Activated B cell treated with CpG ODN at 0.5 μM for 24 hours (primary cell): ENCODE data around the gene CAMTA1. TPM values are rescaled to one million over a fixed set of nuclear protein-coding genes. Genes with fewer than 3 reads are reported as not detected.

Experiments used
- ATAC-seq: fragments of 200-7000 bp; cut with Tn5 transposase; one replicate; pipeline ENCODE4 v1.10.0; 2021; ENCODE audit warnings: low read depth, mild to moderate bottlenecking, moderate library complexity
- CTCF ChIA-PET: fragments of 350-600 bp; sonication (Branson Sonifier 250); formaldehyde crosslinking; loops from one replicate; lab custom pipeline; 2021; ENCODE audit warnings: antibody characterized with exemption; lab: Charles Lee
- POLR2A ChIA-PET: fragments of 350-600 bp; sonication (Branson Sonifier 250); formaldehyde crosslinking; loops from one replicate; lab custom pipeline; 2021; ENCODE audit warnings: antibody characterized with exemption; lab: Charles Lee
- DNase-seq: peaks from one replicate; pipeline ENCODE4 v3.0.0; 2022
- H3K27ac Mint-ChIP-seq: one replicate; pipeline ENCODE4 v1.8.0; 2020; ENCODE audit warnings: mixed read lengths
- H3K27me3 Mint-ChIP-seq: one replicate; pipeline ENCODE4 v1.8.0; 2021; ENCODE audit warnings: mixed read lengths
- H3K36me3 Mint-ChIP-seq: one replicate; pipeline ENCODE4 v1.8.0; 2021; ENCODE audit warnings: low read depth, mixed read lengths
- H3K4me1 Mint-ChIP-seq: one replicate; pipeline ENCODE4 v1.8.0; 2021; ENCODE audit warnings: mixed read lengths
- H3K4me3 Mint-ChIP-seq: one replicate; pipeline ENCODE4 v1.8.0; 2020; ENCODE audit warnings: mild to moderate bottlenecking, mixed read lengths
- H3K9me3 Mint-ChIP-seq: one replicate; pipeline ENCODE4 v1.8.0; 2020; ENCODE audit warnings: mixed read lengths
- intact Hi-C: fragments of 100-400 bp; cut with micrococcal nuclease; formaldehyde crosslinking; loops from one replicate; pipeline ENCODE4 v1.15.1; 2024
- total RNA-seq: library from RNA; stranded (reverse); gene quantifications from 2 replicates; pipeline ENCODE4 v1.2.3, GENCODE V29; 2022
- TF ChIP-seq, protein P1 (sequence below): fragments of 200-600 bp; IDR thresholded peaks from one replicate; pipeline ENCODE4 v1.8.0; 2022; ENCODE audit warnings: antibody characterized with exemption, mild to moderate bottlenecking

The CAMTA1 gene
- total RNA-seq, 1 donor from 2014 or later, result 49.8 TPM

GRCh38 chr1:6880951-6881690 lies 95.9 kb downstream of the CAMTA1 start:
- no peak overlapping the region for H3K4me3 Mint-ChIP-seq

GRCh38 chr1:6882414-6882813 lies 97.2 kb downstream of the CAMTA1 start:
- ChIA-PET CTCF (interaction anchor here (0.5 kb wide), 1 partner anchor 12 kb away, joined by 3 read pairs; no protein-coding TSS in a partner anchor), POLR2A (no interaction called here)
- H3K27me3 Mint-ChIP-seq, result no peaks in the 10 kb centered on the region
- DNase-seq, result no peak
- H3K27ac Mint-ChIP-seq, result no peak overlapping the region
- no peaks in the 10 kb centered on the region for H3K9me3 Mint-ChIP-seq
- intact Hi-C loops, result no loop called here
- TF ChIP-seq, protein P1, sequence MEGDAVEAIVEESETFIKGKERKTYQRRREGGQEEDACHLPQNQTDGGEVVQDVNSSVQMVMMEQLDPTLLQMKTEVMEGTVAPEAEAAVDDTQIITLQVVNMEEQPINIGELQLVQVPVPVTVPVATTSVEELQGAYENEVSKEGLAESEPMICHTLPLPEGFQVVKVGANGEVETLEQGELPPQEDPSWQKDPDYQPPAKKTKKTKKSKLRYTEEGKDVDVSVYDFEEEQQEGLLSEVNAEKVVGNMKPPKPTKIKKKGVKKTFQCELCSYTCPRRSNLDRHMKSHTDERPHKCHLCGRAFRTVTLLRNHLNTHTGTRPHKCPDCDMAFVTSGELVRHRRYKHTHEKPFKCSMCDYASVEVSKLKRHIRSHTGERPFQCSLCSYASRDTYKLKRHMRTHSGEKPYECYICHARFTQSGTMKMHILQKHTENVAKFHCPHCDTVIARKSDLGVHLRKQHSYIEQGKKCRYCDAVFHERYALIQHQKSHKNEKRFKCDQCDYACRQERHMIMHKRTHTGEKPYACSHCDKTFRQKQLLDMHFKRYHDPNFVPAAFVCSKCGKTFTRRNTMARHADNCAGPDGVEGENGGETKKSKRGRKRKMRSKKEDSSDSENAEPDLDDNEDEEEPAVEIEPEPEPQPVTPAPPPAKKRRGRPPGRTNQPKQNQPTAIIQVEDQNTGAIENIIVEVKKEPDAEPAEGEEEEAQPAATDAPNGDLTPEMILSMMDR, result no peak
- no peak for ATAC-seq
- H3K36me3 Mint-ChIP-seq, result peaks cover 10% of the 10 kb centered on the region
- no peak overlapping the region for H3K4me3 Mint-ChIP-seq
- no peaks in the 10 kb centered on the region for H3K4me1 Mint-ChIP-seq

More at GRCh38 chr1:6880951-6881690, 95.9 kb downstream of the CAMTA1 start:
- H3K27me3 Mint-ChIP-seq, result no peaks in the 10 kb centered on the region
- no peaks in the 10 kb centered on the region for H3K4me1 Mint-ChIP-seq
- peaks cover 15% of the 10 kb centered on the region for H3K36me3 Mint-ChIP-seq
- CTCF ChIA-PET, result no interaction called here
- DNase-seq (no peak), ATAC-seq (no peak)
- H3K9me3 Mint-ChIP-seq, result no peaks in the 10 kb centered on the region
- intact Hi-C loops, result no loop called here
- TF ChIP-seq, protein P1, result no peak
- POLR2A ChIA-PET, result no interaction called here
- no peak overlapping the region for H3K27ac Mint-ChIP-seq

- H3K27me3 Mint-ChIP-seq, result no peaks in the 10 kb centered on the region
- intact Hi-C loops, result no loop called here
- H3K36me3 Mint-ChIP-seq, result peaks cover 11% of the 10 kb centered on the region
- no peak overlapping the region for H3K27ac Mint-ChIP-seq
- POLR2A ChIA-PET, result no interaction called here
- ATAC-seq, result no peak
- no peaks in the 10 kb centered on the region for H3K9me3 Mint-ChIP-seq
- CTCF ChIA-PET, result no interaction called here
- no peaks in the 10 kb centered on the region for H3K4me1 Mint-ChIP-seq
- TF ChIP-seq, protein P1, result no peak
- DNase-seq, result no peak
- H3K4me3 Mint-ChIP-seq, result no peak overlapping the region
These were observed 99.4 kb downstream of the CAMTA1 start for GRCh38 chr1:6884652-6885153.

- CTCF ChIA-PET, result no interaction called here
- H3K4me1 Mint-ChIP-seq, result no peaks in the 10 kb centered on the region
- POLR2A ChIA-PET, result no interaction called here
- H3K27me3 Mint-ChIP-seq, result no peaks in the 10 kb centered on the region
- H3K9me3 Mint-ChIP-seq, result no peaks in the 10 kb centered on the region
- intact Hi-C loops, result no loop called here
- ATAC-seq, result no peak
- DNase-seq, result no peak
- no peak overlapping the region for H3K27ac Mint-ChIP-seq
- peaks cover 11% of the 10 kb centered on the region for H3K36me3 Mint-ChIP-seq
- H3K4me3 Mint-ChIP-seq, result no peak overlapping the region
- TF ChIP-seq, protein P1, result no peak
These were observed 100.2 kb downstream of the CAMTA1 start for GRCh38 chr1:6885426-6885825.

- H3K27ac Mint-ChIP-seq, result no peak overlapping the region
- peaks cover 11% of the 10 kb centered on the region for H3K36me3 Mint-ChIP-seq
- no peaks in the 10 kb centered on the region for H3K4me1 Mint-ChIP-seq
- H3K27me3 Mint-ChIP-seq, result no peaks in the 10 kb centered on the region
- H3K4me3 Mint-ChIP-seq, result no peak overlapping the region
- intact Hi-C loops, result no loop called here
- ATAC-seq (no peak), DNase-seq (no peak)
- no peaks in the 10 kb centered on the region for H3K9me3 Mint-ChIP-seq
- CTCF ChIA-PET, result no interaction called here
- TF ChIP-seq, protein P1, result no peak
- POLR2A ChIA-PET, result no interaction called here
These were observed 101.3 kb downstream of the CAMTA1 start for GRCh38 chr1:6886523-6886922.
